ENCODE measurements around the gene TMEM151A.
A peak's percentile ranks its signal among the peaks of the same experiment; 100 is the strongest.

The TMEM151A gene

DNA sequence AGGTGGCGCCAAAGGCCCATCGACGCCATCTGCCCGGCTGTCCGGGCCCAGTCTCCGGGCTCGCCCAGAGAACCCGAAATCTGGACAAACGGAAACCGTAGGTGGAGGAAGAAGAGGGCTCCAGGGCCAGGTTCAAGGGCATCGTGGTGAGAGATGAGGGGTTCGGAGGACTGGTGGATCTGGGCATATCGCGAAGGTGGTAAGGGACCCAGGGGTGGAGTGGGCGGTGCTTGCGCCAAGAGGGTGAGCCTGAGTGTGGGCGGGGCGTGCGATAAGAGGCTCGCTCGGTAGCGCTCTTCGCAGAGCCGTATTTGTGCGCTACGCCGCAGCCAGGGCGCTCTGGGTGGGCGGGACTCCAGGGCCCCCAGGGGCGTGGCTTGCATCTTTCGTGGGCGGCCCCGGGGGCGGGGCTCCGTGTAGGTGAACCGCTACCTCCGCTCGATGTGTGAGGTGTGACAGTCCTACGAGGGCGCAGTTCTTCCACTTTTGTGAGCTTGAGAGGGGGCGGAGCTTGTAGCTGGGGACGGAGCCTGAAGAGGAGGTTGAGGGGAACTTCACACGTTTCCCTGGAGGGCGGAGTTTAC, 20.4 kb downstream of the TMEM151A start:
- TF ChIP-seq, protein P1, sequence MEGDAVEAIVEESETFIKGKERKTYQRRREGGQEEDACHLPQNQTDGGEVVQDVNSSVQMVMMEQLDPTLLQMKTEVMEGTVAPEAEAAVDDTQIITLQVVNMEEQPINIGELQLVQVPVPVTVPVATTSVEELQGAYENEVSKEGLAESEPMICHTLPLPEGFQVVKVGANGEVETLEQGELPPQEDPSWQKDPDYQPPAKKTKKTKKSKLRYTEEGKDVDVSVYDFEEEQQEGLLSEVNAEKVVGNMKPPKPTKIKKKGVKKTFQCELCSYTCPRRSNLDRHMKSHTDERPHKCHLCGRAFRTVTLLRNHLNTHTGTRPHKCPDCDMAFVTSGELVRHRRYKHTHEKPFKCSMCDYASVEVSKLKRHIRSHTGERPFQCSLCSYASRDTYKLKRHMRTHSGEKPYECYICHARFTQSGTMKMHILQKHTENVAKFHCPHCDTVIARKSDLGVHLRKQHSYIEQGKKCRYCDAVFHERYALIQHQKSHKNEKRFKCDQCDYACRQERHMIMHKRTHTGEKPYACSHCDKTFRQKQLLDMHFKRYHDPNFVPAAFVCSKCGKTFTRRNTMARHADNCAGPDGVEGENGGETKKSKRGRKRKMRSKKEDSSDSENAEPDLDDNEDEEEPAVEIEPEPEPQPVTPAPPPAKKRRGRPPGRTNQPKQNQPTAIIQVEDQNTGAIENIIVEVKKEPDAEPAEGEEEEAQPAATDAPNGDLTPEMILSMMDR (IDR thresholded peaks at IDR 0.05; ENCODE audit: borderline replicate concordance, insufficient read depth, low read depth, low read length) = peak; percentile 89; the same call in 1 of the 2 replicates
- H3K4me3 ChIP-seq (ENCODE audit: low read depth, low read length) = peak overlapping the region; percentile 60

DNA sequence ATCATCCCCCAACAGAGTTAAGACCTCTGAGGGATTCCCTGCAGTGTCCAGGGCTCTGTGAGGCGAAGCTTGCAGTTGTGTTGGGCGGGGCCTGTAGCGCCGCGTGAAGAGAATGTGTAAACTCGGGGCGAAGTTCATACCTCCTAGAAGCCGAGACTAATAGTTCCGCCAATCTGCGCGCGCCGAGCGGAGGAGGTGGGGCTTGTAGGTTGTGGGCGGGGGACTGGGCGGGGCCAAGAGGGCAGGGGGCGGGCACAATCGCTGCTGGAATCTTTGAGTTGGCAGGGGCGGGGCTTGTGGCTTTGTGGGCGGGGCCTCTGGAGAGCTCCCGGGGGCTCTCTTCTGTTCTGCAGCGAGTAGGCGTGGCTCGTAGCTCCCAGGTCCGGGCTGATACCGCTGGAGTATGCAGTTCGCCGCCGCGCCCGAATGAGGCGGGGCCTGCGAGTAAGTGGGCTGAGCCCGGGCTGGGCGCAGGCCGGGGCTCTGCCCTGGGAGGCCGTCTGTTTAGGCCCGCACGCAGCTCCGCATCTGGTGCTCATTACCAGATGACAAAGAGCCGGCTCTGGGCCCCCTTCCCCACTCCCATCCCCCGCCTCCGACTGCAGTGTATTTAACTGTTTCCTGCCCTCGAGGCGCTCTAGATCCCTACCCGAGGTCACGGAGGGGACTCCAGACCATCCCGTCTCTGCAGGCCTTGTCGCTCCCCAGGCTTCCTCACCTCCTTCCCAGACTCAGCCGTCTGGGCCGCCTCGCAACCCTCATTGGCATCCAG, 21.0 kb downstream of the TMEM151A start:
- H3K4me3 ChIP-seq (ENCODE audit: low read depth, low read length) = peak overlapping the region; percentile 60
- TF ChIP-seq, protein P1 (IDR thresholded peaks at IDR 0.05; ENCODE audit: borderline replicate concordance, insufficient read depth, low read depth, low read length) = no peak

DNA sequence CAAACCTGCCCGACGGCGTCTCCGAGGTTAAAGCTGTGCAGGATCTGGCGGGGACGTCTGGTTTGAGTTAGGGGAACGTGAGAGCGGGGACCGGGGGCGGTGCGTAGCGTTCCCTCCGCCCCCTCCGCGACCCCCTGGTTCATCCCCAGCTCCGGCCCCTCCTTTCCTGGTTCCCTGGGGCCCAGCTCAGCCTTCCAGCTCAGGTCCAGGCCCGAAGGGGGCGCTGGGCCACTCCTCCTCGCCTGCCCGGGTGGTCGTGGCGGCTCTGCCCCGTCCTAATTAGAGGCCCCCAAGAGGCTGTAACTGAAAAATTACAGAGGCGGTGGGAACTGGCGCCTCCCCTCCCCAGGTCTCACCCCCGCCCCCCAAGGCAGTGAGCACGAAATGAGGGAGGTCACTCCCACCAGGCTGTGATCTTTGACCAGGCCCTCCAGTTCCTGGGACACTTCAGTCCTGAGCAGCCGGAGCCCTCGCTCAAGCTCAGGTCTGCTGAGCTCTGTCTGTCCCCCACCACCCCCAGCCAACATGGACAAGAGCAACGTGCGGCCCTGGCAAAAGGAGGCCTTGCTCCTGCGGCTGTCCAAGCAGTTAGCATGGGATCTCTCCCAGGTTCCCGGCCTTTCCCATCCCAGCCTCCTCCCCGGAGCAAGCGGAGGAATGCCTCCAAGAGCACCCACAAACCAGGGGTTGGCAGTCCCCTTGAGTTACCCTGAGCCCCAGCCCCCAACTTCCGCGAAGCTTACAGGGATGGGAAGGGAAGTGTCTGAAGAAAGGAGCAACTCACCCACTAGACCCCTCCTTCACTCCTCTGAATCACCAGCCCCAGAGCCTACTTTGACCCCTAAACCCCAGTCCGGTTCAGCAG, 21.9 kb downstream of the TMEM151A start:
- peak overlapping the region; percentile 36 for H3K4me3 ChIP-seq (ENCODE audit: low read depth, low read length)
- TF ChIP-seq, protein P1 (IDR thresholded peaks at IDR 0.05; ENCODE audit: borderline replicate concordance, insufficient read depth, low read depth, low read length) = no peak

DNA sequence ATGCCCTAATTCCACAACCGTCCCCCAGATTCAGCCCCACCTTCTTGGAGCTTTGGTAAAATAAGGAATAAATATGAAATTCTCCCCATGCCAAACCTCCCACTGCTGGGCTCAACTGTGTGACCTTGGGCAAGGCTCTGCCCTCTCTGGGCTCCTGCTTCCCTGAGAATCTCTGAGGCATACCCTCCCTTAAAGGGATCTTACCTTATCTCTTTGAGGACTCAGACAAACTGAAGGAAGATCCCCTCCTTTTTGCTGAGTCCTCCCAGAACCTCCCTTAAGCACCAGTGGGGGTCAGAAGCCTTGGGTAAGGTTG, 22.4 kb downstream of the TMEM151A start:
- TF ChIP-seq, protein P1 (IDR thresholded peaks at IDR 0.05; ENCODE audit: borderline replicate concordance, insufficient read depth, low read depth, low read length) = no peak
- no peak overlapping the region for H3K4me3 ChIP-seq (ENCODE audit: low read depth, low read length)

DNA sequence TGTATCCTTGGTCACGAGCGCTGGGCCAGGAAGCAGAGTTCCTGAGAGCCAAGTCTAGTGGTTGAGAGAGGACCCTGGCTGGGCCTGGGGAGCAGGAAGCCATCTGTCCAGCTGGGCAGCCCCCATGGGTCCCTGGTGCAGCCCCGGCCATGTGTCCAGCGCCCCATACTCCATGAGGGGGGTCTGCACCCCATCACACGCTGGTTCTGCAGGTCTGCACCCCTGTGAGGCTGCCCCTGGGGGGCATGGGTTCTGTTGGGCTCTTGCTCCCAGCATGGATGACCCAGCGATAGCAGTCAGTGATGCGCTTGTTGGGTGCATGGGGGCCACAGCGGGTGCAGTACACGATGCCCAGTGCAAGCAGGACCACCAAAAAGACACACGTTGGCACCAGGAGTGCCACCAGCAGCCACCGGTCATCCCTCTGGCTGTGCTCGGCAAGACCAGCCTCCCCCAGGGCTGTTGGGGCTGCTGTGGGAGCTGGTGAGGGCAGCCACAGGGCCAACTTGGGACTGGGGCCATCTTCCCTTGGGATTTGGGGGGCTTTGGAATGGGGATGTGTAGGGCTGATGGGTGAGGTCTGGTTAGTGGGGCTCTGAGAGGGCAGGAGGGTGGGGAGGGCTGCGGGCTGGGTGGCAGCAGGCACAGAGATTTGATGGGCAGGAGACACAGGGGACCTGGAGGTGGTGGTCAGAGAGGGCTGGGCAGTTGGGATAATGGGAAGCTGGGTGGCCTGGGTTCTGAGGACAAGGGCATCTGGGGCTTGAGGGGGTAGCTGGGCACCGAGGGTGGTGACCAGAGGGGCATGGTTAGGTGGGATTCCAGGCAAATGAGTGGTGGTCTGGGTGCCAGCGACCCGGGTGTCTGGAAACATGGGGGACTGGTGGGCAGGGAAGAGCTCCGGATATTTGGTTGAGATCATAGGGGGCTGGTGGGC, 23.1 kb downstream of the TMEM151A start:
- no peak overlapping the region for H3K4me3 ChIP-seq (ENCODE audit: low read depth, low read length)
- TF ChIP-seq, protein P1 (IDR thresholded peaks at IDR 0.05; ENCODE audit: borderline replicate concordance, insufficient read depth, low read depth, low read length) = no peak

DNA sequence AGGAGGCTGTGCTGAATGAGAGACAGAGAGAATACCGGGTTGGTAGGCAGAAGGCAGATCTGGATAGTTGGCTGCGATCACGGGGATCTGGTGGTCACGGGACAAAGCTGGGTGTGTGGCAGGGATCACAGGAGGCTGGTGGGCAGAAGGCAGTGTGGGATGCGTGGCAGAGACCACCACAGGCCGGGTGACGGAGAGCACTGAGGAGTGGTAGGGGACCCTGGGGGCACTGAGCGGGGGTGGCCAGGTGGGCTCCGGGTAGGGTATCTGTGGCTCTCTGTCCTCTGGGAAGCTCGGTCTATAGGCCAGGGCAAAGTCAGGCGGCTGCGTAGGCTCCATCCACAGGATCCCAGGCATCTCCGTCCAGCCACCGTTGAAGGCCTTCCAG, 23.8 kb downstream of the TMEM151A start:
- H3K4me3 ChIP-seq (ENCODE audit: low read depth, low read length) = no peak overlapping the region
- TF ChIP-seq, protein P1 (IDR thresholded peaks at IDR 0.05; ENCODE audit: borderline replicate concordance, insufficient read depth, low read depth, low read length) = no peak

All from GM12875 (cell line).